ENCODE measurements around the gene TTLL11. TPM values are rescaled to one million over a fixed set of nuclear protein-coding genes. Genes with fewer than 3 reads are reported as not detected.

Gene TTLL11
- total RNA-seq, 1 donor from 2014 or later, result 43.7 TPM

- no peak for DNase-seq
Observed at GRCh38 chr9:121962421-121962820, 130.7 kb downstream of the TTLL11 start.

- DNase-seq, result no peak
Observed at GRCh38 chr9:121960665-121961064, 132.4 kb downstream of the TTLL11 start.

GRCh38 chr9:121958530-121958929 lies 134.6 kb downstream of the TTLL11 start:
- no peak for DNase-seq

- no peak for DNase-seq
Observed at GRCh38 chr9:121956808-121957207, 136.3 kb downstream of the TTLL11 start.

- DNase-seq, result no peak
Observed at GRCh38 chr9:121955649-121956048, 137.5 kb downstream of the TTLL11 start.

- DNase-seq, result no peak
Observed at GRCh38 chr9:121954477-121955140, 138.5 kb downstream of the TTLL11 start.

GRCh38 chr9:121952611-121953010 lies 140.5 kb downstream of the TTLL11 start:
- no peak for DNase-seq

GRCh38 chr9:121950866-121951265 lies 142.2 kb downstream of the TTLL11 start:
- DNase-seq, result no peak

- no peak for DNase-seq
Observed at GRCh38 chr9:121950441-121950840, 142.7 kb downstream of the TTLL11 start.

GRCh38 chr9:121949766-121950165 lies 143.3 kb downstream of the TTLL11 start:
- no peak for DNase-seq

- DNase-seq, result no peak
Observed at GRCh38 chr9:121949364-121949763, 143.7 kb downstream of the TTLL11 start.

GRCh38 chr9:121947775-121948174 lies 145.3 kb downstream of the TTLL11 start:
- DNase-seq, result no peak

- DNase-seq, result no peak
Observed at GRCh38 chr9:121946465-121946864, 146.6 kb downstream of the TTLL11 start.

GRCh38 chr9:121945849-121946248 lies 147.3 kb downstream of the TTLL11 start:
- no peak for DNase-seq

- no peak for DNase-seq
Observed at GRCh38 chr9:121945281-121945680, 147.8 kb downstream of the TTLL11 start.

GRCh38 chr9:121944711-121945191 lies 148.4 kb downstream of the TTLL11 start:
- no peak for DNase-seq

GRCh38 chr9:121943463-121943862 lies 149.6 kb downstream of the TTLL11 start:
- no peak for DNase-seq

- DNase-seq, result no peak
Observed at GRCh38 chr9:121942866-121943382, 150.2 kb downstream of the TTLL11 start.

GRCh38 chr9:121942313-121942712 lies 150.8 kb downstream of the TTLL11 start:
- DNase-seq, result no peak

- no peak for DNase-seq
Observed at GRCh38 chr9:121939643-121940042, 153.5 kb downstream of the TTLL11 start.

- DNase-seq, result no peak
Observed at GRCh38 chr9:121938621-121939020, 154.5 kb downstream of the TTLL11 start.

- no peak for DNase-seq
Observed at GRCh38 chr9:121937240-121937639, 155.9 kb downstream of the TTLL11 start.

GRCh38 chr9:121935739-121936138 lies 157.4 kb downstream of the TTLL11 start:
- DNase-seq, result no peak

- DNase-seq, result peak; percentile 44
Observed at GRCh38 chr9:121930956-121931355, 162.2 kb downstream of the TTLL11 start.

All from tongue (tissue), 2 donors.